NT2/D1 (cell line): Measurements from ENCODE around the gene RNU2-63P.

Experiments used
- YY1 ChIP-seq: IDR thresholded peaks from 2 replicates; pipeline ENCODE4 v1.6.1; 2011; ENCODE audit not compliant: insufficient read length, insufficient read depth
- ZNF274 ChIP-seq: IDR thresholded peaks from 2 replicates; pipeline ENCODE4 v1.6.1; 2011; ENCODE audit warnings: mild to moderate bottlenecking, low read depth, low read length

DNA sequence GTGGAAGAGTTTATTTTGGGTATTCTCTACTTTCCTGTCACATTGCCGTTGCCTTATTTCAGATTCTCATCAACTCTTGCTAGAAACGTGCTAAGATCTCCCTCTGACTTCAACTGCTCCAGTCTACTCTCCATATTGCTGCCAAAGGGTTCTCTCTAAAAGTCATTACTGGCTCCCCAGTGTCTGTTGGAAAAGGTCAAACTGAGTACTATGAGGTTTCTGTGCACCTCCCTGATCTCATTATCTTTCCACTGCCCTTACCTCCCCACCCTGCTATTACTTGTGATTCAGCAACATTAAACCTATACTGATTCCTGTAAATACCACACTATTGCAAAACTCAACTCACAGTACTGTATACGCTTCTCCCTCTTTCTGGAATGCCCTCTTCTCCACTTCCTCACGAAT is 41.1 kb upstream of the RNU2-63P start:
- TF ChIP-seq YY1: no peak
- TF ChIP-seq ZNF274: no peak
